Left lung (tissue), 10 donors: Measurements from ENCODE around the gene CLPSL2. TPM values are rescaled to one million over a fixed set of nuclear protein-coding genes. Genes with fewer than 3 reads are reported as not detected.

ENCODE experiments used
- ATAC-seq: fragments of 200-7000 bp; cut with Tn5 transposase; one replicate; pipeline ENCODE4 v1.9.1; 2020; ENCODE audit warnings: moderate library complexity
- DNase-seq, 4 donors: peaks; one replicate each; pipeline ENCODE4 v3.0.0-alpha.2; 2013 to 2020
- H3K27ac ChIP-seq, 2 donors: fragments of 200-600 bp; sonication (generic) in 1 of 2; one replicate each; pipeline versions ENCODE4 v1.5.0 to v1.8.0; 2020 to 2021
- H3K27me3 ChIP-seq, 2 donors: fragments of 200-600 bp; sonication (generic) in 1 of 2; one replicate each; pipeline versions ENCODE4 v1.5.0 to v1.8.0; 2020 to 2021
- H3K36me3 ChIP-seq, 2 donors: fragments of 200-600 bp; sonication (generic) in 1 of 2; one replicate each; pipeline versions ENCODE4 v1.5.0 to v1.8.0; 2020 to 2021
- H3K4me1 ChIP-seq, 2 donors: fragments of 200-600 bp; one replicate each; pipeline ENCODE4 v1.8.0; 2021
- H3K4me3 ChIP-seq, 2 donors: fragments of 200-600 bp; sonication (generic) in 1 of 2; one replicate each; pipeline versions ENCODE4 v1.5.0 to v1.8.0; 2020 to 2021; ENCODE audit warnings: mild to moderate bottlenecking in 1 of 2
- H3K9me3 ChIP-seq, 2 donors: fragments of 200-600 bp; sonication (generic) in 1 of 2; one replicate each; pipeline versions ENCODE4 v1.5.0 to v1.8.0; 2020 to 2021
- CTCF ChIP-seq, 2 donors: fragments of 200-600 bp; sonication (generic) in 1 of 2; IDR thresholded peaks; one replicate each; pipeline versions ENCODE4 v1.5.0 to v1.8.0; 2021; ENCODE audit warnings: antibody characterized with exemption in 2 of 2
- intact Hi-C, 2 donors: fragments of 100-400 bp; cut with DNase I; formaldehyde crosslinking; loops; one replicate each; pipeline versions ENCODE4 v1.11.2 to v1.14.2; 2022
- polyA plus RNA-seq, 6 donors: library from polyadenylated mRNA; unstranded; fragments of 120-200 nt; gene quantifications; one replicate each; pipeline ENCODE4 v1.2.1, GENCODE V29; 2013; ENCODE audit not compliant: insufficient read length in 6 of 6
- total RNA-seq, 2 donors: library from RNA; stranded (reverse); fragmentation: NEBNext Ultra II Directional; extraction: Animal tissue kit (Norgen Biotek cat#: 25700); gene quantifications; one replicate each; pipeline ENCODE4 v1.2.1, GENCODE V29; 2021
- donor health status: DM: no; HTN: yes; CAD: no.
- donor health status: DM: no; HTN: no; CAD: no.

The CLPSL2 gene
- total and polyA plus RNA-seq, 8 donors = not detected

GRCh38 chr6:35750557-35750956 is 25.8 kb upstream of the CLPSL2 start:
- H3K9me3 ChIP-seq = peaks cover 0 to 8% of the 10 kb centered on the region in 2 donors
- H3K27ac ChIP-seq = no peak overlapping the region
- H3K27me3 ChIP-seq = no peaks in the 10 kb centered on the region
- intact Hi-C loops = no loop called here
- DNase-seq (no peak), ATAC-seq (no peak)
- no peaks in the 10 kb centered on the region for H3K36me3 ChIP-seq
- no peak overlapping the region for H3K4me3 ChIP-seq
- TF ChIP-seq CTCF (IDR thresholded peaks at IDR 0.05) = no peak
- H3K4me1 ChIP-seq = no peaks in the 10 kb centered on the region

GRCh38 chr6:35751594-35751993 is 24.8 kb upstream of the CLPSL2 start:
- no peak overlapping the region for H3K4me3 ChIP-seq
- peaks cover 0 to 8% of the 10 kb centered on the region in 2 donors for H3K9me3 ChIP-seq
- no peak for ATAC-seq
- no peak overlapping the region for H3K27ac ChIP-seq
- no peaks in the 10 kb centered on the region for H3K4me1 ChIP-seq
- no peaks in the 10 kb centered on the region for H3K27me3 ChIP-seq
- TF ChIP-seq CTCF (IDR thresholded peaks at IDR 0.05) = no peak
- intact Hi-C loops = no loop called here
- DNase-seq = no peak
- no peaks in the 10 kb centered on the region for H3K36me3 ChIP-seq

- no peak overlapping the region for H3K4me3 ChIP-seq
- TF ChIP-seq CTCF (IDR thresholded peaks at IDR 0.05) = no peak
- DNase-seq (no peak), ATAC-seq (no peak)
- H3K27ac ChIP-seq = no peak overlapping the region
- intact Hi-C loops = no loop called here
- H3K4me1 ChIP-seq = no peaks in the 10 kb centered on the region
- no peaks in the 10 kb centered on the region for H3K36me3 ChIP-seq
- peaks cover 0 to 8% of the 10 kb centered on the region in 2 donors for H3K9me3 ChIP-seq
- H3K27me3 ChIP-seq = no peaks in the 10 kb centered on the region
Measured at GRCh38 chr6:35752330-35752729, 24.1 kb upstream of the CLPSL2 start.

- intact Hi-C loops = no loop called here
- peak; percentile 84 for ATAC-seq
Measured at GRCh38 chr6:35754452-35755277, 21.7 kb upstream of the CLPSL2 start.

More at GRCh38 chr6:35754452-35755277, 21.7 kb upstream of the CLPSL2 start:
- Histone ChIP-seq H3K4me1 (no peaks in the 10 kb centered on the region), H3K36me3 (no peaks in the 10 kb centered on the region), H3K4me3 (no peak overlapping the region), H3K9me3 (no peaks in the 10 kb centered on the region), H3K27ac (no peak overlapping the region), H3K27me3 (peaks cover 0 to 2% of the 10 kb centered on the region in 2 donors)
- no peak for DNase-seq
- no peak for TF ChIP-seq CTCF (IDR thresholded peaks at IDR 0.05)
